Stimulated activated CD8-positive, alpha-beta memory T cell treated with anti-CD3 and anti-CD28 coated beads, Interleukin-7, amount 100 ng/mL, for 48 hours (primary cell): ENCODE data around the gene PDAP1.
"Not testable (repeated sequence)": the region's sequence is repeated elsewhere in the genome, so short reads cannot be mapped to it uniquely, and the experiment has no call there.

Source experiments
- DNase-seq, 2 donors: peaks; one replicate each; pipeline ENCODE4 v3.0.0-alpha.2; 2020; ENCODE audit warnings: low read depth in 1 of 2; ENCODE audit errors: extremely low read depth in 1 of 2

The PDAP1 gene

GRCh38 chr7:99397297-99397983 is 11.0 kb downstream of the PDAP1 start:
- DNase-seq: no peak

GRCh38 chr7:99396418-99397296 is 11.7 kb downstream of the PDAP1 start:
- no peak for DNase-seq

- DNase-seq: no peak
Observed at GRCh38 chr7:99395616-99396327, 12.6 kb downstream of the PDAP1 start.

GRCh38 chr7:99394188-99394502 is 14.3 kb downstream of the PDAP1 start:
- DNase-seq: no peak

GRCh38 chr7:99393355-99394187 is 14.8 kb downstream of the PDAP1 start:
- no peak for DNase-seq

- DNase-seq: peak; percentile 58 to 68
Observed at GRCh38 chr7:99392659-99393354, 15.6 kb downstream of the PDAP1 start.

GRCh38 chr7:99392046-99392445 is 16.4 kb downstream of the PDAP1 start:
- DNase-seq: no peak

- no peak for DNase-seq
Observed at GRCh38 chr7:99390941-99391602, 17.3 kb downstream of the PDAP1 start.

- no peak for DNase-seq
Observed at GRCh38 chr7:99389772-99390171, 18.6 kb downstream of the PDAP1 start.

GRCh38 chr7:99387912-99388311 is 20.5 kb downstream of the PDAP1 start:
- no peak for DNase-seq

- not testable (repeated sequence) for DNase-seq
Observed at GRCh38 chr7:99387239-99387635, 21.2 kb downstream of the PDAP1 start.

- DNase-seq: no peak
Observed at GRCh38 chr7:99386584-99387238, 21.7 kb downstream of the PDAP1 start.

- DNase-seq: no peak
Observed at GRCh38 chr7:99385564-99385963, 22.8 kb downstream of the PDAP1 start.

GRCh38 chr7:99384523-99384922 is 23.9 kb downstream of the PDAP1 start:
- no peak for DNase-seq

GRCh38 chr7:99383791-99384370 is 24.5 kb downstream of the PDAP1 start:
- no peak for DNase-seq

GRCh38 chr7:99383203-99383602 is 25.2 kb downstream of the PDAP1 start:
- DNase-seq: no peak

- DNase-seq: no peak
Observed at GRCh38 chr7:99381664-99382075, 26.7 kb downstream of the PDAP1 start.

GRCh38 chr7:99380823-99381663 is 27.4 kb downstream of the PDAP1 start:
- peak; percentile 79 to 89 for DNase-seq
